HG03439 (cell line): ENCODE results near the gene PROK1.

Experiments used
- ATAC-seq: cut with Tn5 transposase; IDR thresholded peaks from one replicate; pipeline ENCODE4 v1.9.1; 2021; ENCODE audit warnings: mild to moderate bottlenecking, moderate library complexity; ENCODE audit not compliant: unreplicated experiment

PROK1 gene

DNA sequence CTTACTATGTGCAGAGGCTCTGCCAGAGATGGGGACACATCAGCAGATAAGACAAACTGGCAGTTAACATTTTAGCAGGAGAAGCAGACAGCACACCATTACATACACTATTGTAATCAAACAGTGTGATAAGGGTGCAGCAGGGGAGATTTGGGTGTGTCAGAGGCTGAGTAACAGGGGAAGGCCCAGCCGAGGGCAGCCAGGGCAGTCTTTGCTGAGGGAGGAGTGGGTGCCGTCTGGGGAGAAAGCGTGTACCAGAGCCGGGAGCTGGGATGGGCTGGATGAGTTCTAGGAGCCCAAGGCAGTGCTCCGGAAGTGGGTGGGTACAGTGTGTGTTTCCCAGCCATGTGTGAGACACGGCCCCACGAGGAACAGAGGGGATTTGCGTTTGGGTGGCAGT lies 36.8 kb downstream of the PROK1 start:
- ATAC-seq = no peak

DNA sequence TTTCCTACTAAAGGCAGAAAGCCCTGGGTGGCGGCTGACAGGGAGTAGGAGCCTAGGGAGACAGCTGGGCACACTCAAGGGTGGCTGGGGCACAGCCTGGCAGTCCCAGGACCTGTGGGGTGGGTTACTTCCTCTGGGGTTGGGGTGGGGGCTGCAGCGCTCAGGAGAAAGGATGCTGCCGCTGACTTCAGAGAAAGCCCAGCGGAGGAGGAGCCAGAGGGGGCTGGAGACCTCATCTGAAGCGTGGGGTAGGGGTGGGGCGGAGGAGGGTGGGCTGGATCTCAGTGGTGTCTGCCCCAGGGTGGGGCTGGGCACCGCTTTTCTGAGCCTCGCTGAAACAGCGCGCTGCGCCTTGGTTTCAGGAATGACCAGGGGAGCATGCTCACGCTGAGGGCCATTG lies 37.2 kb downstream of the PROK1 start:
- no peak for ATAC-seq

- no peak for ATAC-seq
These were observed 37.9 kb downstream of the PROK1 start for GRCh38 chr1:110488867-110489266.

GRCh38 chr1:110489406-110489805 lies 38.5 kb downstream of the PROK1 start:
- ATAC-seq = no peak

DNA sequence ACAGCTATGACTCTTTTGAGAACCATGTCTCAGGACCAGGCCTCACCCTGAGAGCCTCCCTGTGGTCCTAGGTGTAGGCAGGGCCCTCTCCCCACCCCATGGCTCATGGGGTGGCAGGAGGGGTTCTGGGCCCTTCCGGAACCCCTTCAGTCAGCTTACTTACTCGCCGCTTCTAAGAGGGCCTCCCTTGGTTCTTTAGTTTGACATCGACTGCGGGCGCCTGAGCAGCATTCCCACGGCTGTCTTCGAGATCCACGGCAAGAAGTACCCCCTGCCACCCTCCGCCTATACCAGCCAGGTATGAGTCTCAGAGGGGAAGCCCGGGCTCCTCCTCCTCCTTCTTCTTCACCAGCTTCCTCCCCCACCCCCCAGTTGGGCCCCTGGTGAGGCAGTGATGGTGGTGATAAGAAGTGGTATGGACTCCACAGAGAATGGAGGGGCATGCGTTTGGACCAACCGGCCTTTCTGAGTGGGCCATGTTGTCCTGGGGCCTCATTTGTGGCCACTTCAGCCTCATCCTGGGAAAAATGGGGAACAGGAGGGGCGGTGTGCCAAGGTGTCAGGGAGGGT lies 39.1 kb downstream of the PROK1 start:
- ATAC-seq = no peak

- no peak for ATAC-seq
These were observed 40.0 kb downstream of the PROK1 start for GRCh38 chr1:110490791-110491451.

GRCh38 chr1:110492573-110492972 lies 41.6 kb downstream of the PROK1 start:
- no peak for ATAC-seq

DNA sequence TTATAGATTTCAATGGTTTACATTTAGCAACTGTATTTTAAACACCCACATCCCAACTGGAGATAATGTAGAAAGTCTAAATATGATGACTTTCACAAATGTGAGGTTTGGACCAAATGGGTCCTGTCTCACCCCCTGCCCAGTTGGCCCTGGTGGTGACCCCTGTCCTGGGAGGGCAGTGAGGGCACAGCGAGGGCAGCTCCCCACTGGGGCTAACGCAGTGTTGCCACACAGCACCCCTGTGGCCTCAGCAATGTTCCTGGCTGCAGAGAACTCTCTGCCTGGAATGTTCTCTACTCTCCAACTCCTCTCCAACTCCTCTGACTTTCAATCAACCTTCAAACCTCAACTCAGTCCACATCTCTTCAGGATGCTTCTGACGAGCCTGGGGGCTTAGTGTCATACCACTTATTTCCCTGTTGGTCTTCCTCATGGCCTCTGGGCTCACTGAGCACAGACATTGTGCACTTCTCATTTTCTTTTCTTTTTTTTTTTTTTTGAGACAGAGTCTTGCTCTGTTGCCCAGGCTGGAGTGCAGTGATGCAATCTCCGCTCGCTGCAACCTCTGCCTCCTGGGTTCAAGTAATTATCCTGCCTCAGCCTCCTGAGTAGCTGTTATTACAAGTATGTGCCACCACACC lies 42.2 kb downstream of the PROK1 start:
- ATAC-seq = no peak

DNA sequence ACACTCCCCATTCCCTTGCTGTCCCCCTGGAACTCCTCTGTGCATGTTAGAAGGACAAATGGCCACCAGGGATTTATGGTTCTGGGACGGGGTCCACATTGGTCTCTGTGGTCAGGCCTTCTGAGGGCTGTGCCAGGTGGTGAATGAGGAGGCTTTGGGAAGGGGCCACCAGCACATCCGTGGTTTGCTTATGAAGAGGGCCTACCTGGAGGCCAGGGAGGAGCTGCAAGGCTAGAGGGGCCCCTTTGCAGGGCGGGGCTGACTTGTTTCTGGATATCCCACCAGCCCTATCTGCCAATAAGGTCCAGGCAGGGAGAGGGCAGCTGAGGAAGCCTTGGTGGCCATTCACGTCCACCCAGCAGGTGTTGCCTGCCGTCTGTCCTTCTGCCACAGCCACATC lies 43.1 kb downstream of the PROK1 start:
- ATAC-seq = no peak

DNA sequence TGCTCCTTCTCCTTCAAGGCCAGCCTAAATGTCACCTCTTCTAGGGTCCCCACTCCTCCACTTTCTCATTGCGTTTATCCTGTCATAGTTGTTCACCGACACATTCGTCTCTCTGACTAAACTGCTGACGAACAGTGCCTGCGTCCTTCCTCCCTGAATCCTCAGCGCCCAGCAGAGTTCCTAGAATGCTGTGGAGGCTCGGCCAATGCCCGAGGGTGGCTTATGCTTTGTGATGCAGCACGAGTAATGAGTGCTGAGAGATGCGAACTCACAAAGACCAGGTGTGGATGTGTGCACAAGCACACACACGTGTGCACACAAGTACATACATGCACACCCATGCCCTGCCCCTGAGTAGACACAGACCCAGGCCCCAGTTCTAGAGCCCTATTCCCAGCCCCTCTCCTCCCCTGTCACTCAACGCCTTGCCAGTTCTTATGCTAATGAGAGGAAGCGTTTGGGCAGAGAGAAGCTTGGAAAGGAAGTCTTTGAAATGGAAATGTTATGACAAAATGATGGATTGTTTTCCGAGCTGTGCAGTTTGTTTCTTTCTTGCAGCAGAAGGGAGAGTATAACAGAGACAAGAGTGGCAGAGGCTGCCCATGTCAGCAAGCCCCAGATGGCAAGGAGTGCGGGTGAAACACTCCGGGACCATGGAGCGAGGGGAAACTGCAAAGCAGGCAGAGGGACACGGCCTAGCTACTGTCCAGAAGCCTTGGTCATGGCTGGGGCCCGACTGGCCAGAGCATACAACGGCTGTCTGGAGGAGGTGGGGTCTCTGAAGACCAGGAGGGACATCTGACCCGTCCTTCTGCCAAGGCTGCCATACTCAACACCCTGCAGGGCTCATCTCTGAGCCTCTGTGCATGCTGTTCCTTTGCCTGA lies 43.8 kb downstream of the PROK1 start:
- no peak for ATAC-seq

DNA sequence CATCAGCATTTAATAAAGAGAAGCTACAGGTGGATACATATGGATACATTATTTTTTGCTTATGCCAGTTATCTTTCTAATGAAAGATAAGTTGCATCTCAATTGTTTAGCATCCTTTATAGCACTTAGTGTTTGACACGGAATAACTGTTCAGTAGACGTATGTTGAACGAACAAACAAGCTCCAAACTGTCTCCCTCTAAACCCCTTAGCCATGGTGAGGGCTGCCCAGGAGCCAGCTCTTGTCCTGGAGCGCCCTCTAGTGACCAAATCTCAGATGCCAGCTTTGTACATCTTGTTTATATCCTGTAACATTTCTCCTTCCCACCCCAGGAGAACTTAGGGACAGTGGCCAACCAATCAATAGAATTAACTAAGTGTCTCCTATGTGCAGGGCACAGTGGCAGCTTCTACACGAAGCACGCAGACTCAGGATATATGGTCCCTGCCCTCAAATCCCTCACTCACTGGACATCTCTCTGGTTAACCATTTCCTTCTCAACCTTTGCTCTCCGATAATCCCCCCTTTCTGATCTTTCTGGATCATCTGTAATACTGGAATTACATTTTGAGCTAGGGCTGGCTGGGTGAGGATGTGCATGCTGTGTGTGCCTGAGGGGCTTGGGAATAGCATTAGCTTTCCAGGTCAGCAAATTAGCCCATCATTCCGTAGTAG lies 45.1 kb downstream of the PROK1 start:
- ATAC-seq = peak; percentile 57

DNA sequence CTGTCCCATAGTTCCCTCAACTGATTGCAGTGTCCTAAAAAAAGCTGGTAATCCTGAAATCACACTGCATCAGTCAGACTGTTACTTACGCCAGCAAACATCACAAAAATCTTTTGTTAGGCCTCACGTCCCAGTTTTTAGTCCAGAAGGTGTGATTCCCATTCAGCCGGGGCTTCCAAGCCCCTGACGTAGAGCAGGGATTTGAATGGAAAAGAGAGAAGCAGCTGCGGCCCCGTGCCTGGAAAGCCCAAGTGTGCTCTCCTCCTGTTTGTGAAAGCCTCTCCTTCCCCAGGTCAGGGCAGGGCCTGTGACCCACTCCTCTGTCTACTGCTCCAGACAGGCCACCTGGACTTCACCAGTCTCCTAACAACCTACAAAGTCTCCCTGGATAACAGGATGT lies 47.3 kb downstream of the PROK1 start:
- ATAC-seq = no peak

DNA sequence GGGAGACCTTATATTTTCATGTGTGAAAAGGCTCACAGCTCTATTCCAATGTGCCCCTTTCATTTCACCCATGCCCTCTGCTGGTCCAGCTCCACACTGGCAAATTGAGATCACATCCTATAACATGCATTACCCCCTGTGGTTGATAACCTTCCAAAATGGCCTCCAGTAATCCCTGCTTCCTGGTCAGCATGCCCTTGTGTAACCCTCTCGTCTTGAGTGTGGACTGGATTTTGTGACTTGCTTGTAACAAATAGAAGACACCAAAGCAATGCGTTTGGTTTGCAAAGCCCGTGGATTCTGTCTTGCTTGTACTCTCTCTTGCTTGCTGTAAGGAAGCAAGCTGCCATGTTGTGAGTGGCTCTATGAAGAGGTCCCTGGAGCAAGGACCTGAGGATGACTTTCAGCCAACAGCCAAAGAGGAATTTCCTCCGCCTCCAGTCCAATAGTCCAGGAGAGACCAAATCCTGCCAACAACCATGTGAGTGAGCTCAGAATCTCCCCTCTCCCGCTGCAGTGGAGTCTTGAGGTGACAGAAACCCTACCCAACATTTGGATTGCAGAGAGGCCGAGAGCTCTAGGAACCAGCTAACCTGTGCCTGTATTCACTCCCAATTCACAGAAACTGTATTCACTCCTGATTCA lies 50.7 kb downstream of the PROK1 start:
- ATAC-seq = no peak

GRCh38 chr1:110502402-110503151 lies 51.6 kb downstream of the PROK1 start:
- ATAC-seq = no peak

GRCh38 chr1:110503471-110503870 lies 52.5 kb downstream of the PROK1 start:
- ATAC-seq = no peak

- ATAC-seq = no peak
These were observed 53.3 kb downstream of the PROK1 start for GRCh38 chr1:110504226-110504625.

DNA sequence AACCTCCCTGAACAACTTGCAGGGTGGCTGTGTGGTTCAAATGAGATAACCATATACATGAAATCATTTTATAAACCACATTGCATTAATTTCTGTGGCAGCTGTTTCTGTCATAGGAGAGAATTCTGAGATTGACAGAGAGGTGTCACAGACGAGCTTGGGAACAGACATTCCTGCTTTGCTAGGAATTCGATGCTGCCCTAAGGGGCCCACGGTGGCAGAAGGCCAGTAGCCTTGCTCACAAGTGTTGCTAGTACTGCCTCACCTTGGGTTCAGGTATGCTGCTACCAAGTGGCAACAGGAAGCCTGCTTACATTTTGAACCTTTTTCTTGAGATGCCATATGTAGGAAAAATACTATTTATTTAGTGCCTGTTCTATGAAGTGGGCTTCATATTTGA lies 54.6 kb downstream of the PROK1 start:
- no peak for ATAC-seq

GRCh38 chr1:110506541-110506940 lies 55.6 kb downstream of the PROK1 start:
- no peak for ATAC-seq
